Breast epithelium (tissue), 3 donors: ENCODE results near the gene C17orf107.

Experiments
- POLR2A ChIP-seq: fragments of 450-650 bp; IDR thresholded peaks from one replicate; pipeline ENCODE4 v1.6.1; 2016; ENCODE audit warnings: antibody characterized with exemption, mild to moderate bottlenecking, moderate library complexity
- TF ChIP-seq, protein P1 (sequence below), 3 donors: fragments of 450-650 bp; IDR thresholded peaks; one replicate each; pipeline ENCODE4 v1.5.1; 2016 to 2017; ENCODE audit warnings: antibody characterized with exemption in 3 of 3, mild to moderate bottlenecking in 3 of 3, moderate library complexity in 3 of 3

DNA sequence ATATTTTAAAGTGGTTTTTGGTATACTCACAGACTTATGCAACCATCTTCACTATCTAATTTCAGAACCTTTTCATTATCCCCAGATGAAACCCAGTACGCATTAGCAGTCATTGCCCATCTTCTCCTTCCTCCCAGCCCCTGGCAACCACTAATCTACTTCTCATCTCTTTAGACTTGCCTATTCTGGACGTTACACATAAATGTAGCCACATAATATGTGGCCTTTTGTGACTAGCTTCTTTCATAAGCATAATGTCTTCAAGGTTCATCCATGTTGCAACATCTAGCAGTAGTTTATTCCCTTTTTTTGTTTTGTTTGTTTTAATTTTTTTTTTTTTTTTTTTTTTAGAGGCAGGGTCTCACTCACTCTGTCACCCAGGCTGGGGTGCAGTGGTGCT, 28.5 kb upstream of the C17orf107 start:
- TF ChIP-seq, protein P1, sequence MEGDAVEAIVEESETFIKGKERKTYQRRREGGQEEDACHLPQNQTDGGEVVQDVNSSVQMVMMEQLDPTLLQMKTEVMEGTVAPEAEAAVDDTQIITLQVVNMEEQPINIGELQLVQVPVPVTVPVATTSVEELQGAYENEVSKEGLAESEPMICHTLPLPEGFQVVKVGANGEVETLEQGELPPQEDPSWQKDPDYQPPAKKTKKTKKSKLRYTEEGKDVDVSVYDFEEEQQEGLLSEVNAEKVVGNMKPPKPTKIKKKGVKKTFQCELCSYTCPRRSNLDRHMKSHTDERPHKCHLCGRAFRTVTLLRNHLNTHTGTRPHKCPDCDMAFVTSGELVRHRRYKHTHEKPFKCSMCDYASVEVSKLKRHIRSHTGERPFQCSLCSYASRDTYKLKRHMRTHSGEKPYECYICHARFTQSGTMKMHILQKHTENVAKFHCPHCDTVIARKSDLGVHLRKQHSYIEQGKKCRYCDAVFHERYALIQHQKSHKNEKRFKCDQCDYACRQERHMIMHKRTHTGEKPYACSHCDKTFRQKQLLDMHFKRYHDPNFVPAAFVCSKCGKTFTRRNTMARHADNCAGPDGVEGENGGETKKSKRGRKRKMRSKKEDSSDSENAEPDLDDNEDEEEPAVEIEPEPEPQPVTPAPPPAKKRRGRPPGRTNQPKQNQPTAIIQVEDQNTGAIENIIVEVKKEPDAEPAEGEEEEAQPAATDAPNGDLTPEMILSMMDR (IDR thresholded peaks at IDR 0.05) = no peak
- TF ChIP-seq POLR2A = no peak
